ENCODE measurements around the gene ELAVL3. TPM values are rescaled to one million over a fixed set of nuclear protein-coding genes. Genes with fewer than 3 reads are reported as not detected.
A peak's percentile ranks its signal among the peaks of the same experiment; 100 is the strongest.
"Not testable (repeated sequence)": the region's sequence is repeated elsewhere in the genome, so short reads cannot be mapped to it uniquely, and the experiment has no call there.

Gene ELAVL3
- total RNA-seq, 1 experiment from 2014 or later: not detected

DNA sequence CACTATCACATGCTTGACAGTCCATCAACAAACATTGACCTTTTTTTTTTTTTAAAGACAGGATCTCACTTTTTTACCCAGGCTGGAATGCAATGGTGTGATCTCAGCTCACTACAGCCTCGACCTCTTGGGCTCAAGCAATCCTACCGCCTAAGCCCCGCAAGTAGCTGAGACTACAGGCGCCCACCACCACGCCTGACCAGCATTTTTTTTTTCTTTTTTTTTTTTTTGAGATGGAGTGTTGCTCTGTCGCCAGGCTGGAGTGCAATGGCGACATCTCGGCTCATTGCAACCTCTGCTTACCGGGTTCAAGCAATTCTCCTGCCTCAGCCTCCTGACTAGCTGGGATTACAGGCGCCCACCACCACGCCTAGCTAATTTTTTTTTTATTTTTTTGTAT, 21.9 kb downstream of the ELAVL3 start:
- DNase-seq (ENCODE audit: low read depth): not testable (repeated sequence)

DNA sequence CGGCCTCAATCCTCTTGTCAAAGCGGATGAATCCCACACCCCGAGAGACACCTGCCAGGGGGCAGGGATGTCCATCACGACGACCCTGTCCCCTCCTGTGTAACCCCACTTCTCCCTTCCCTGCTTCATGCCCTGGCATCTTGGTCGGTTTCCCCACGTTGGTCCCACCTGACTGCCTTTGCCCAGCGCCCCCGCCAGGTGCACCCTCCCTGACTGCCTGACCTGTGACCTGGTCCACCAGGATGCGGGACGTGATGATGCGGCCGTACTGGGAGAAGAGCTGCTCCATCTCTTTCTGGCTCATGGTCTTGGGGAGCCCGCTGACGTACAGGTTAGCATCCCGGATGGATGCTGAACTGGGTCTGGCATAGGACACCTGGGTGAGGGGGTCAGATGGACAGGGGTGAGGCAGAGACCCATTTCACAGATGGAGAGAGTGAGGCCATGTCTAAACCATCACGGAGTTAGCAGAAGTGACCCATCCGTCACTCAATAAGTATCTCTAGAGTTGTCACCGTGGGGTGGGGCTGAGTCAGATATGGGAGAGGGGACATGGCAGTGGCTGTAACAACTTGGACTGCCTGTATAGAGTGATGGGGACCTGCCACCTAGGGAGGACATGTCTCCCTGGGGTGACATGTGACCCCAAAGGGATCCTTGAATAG, 22.5 kb downstream of the ELAVL3 start:
- no peak for DNase-seq (ENCODE audit: low read depth)

DNA sequence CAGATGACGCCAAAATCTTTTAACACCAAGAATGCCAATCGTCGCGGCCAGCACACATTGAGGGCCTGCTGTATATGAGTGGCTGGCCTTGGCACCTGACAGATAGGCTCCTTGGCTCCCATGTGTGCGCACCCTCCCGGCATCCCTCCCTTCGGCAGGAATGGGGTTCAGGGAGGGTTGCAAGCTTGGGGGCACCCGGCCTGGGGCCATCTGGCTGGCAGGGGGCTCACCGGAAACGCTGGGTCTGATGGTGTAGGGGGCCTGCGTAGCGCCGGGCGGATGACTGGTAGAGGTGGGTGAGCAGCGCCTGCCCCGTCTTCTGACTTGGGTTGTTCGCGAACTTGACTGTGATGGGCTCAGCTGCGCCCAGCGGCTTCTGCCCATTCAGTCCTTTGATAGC, 23.0 kb downstream of the ELAVL3 start:
- no peak for DNase-seq (ENCODE audit: low read depth)

DNA sequence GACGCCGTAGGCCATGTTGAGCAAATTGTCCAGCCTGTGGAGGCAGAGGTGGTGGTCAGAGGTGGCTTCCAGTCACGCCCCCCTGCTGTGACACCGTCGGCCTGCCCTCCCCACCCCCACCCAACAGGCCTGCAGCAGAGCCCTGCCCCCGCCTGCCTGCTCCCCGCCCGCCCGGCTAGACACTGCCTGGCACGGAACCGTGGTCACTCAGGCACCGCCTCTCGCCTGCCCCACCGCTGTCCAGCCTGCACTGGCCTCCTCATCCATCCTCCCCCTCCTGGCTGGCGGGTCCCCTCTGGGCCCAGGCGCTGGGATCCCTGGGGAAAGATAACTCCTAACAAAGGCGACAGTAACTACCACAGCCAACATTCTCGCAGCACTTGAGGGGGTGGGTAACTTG, 23.7 kb downstream of the ELAVL3 start:
- no peak for DNase-seq (ENCODE audit: low read depth)

DNA sequence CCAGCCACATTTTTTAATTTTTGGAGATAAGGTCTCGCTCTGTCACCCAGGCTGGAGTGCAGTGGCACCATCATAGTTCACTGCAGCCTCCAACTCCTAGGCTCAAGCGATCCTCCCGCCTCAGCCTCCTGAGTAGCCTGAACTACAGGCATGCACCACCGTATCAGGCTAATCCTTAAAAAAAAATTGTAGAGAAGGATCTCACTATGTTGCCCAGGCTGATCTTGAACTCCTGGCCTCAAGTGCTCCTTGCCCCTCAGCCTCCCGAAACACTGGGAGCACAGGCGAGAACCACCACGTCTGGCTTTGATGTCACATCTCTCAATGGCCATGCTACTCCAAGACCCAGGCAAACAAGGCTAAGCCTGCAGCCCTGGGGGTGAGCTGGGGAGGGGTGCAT, 24.2 kb downstream of the ELAVL3 start:
- no peak for DNase-seq (ENCODE audit: low read depth)

DNA sequence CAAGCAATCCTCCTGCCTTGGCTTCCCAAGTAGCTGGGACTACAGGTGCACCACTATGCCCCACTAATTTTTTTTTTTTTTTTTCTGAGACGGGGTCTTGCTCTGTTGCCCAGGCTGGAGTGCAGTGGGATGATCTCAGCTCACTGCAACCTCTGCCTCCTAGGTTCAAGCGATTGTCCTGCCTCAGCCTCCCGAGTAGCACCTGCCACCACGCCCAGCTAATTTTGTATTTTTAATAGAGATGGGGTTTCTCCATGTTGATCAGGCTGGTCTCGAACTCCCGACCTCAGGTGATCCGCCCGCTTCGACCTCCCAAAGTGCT, 25.7 kb downstream of the ELAVL3 start:
- DNase-seq (ENCODE audit: low read depth): not testable (repeated sequence)

DNA sequence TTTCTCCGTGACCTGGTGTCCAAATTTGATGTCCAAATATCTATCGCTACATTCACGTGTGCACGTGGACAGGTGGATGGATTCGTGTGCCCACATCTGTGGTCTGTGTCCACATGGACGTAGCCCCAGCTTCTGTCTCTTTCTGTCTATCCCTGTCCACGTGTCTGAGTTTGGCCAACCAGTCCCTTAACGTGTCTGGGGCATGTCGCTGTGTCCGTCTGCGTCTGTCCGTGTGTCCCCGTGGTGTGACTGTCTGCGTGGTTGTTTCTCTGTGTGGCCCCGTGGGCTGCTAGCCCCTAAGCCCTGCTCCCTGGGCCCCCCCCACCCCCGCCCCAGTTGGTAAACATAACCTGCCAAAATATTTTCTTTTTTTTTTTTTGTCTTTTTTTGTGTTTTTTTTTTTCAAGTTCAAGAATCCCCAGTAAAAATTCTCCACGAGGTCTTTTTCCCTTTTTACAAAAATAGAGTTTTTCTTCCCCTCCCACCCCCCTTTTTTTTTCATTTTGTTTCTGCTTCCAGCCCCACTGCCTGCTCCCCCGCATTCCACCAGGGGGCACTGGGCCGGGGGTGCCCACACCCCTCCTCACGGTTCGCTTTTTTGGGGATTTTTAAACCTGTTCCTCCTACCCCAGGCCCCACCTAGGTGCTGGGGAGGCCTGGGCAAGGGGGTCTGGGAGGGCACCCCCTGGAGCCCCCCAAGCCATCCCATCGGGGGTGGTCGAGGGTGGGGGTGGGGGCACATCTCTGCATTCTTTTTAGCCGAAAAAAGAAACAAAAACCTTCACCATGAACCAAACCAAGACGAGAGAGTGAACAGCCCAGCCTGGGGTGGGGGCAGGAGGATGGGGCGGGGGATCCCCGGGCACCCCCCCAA, 27.1 kb downstream of the ELAVL3 start:
- DNase-seq (ENCODE audit: low read depth): no peak

DNA sequence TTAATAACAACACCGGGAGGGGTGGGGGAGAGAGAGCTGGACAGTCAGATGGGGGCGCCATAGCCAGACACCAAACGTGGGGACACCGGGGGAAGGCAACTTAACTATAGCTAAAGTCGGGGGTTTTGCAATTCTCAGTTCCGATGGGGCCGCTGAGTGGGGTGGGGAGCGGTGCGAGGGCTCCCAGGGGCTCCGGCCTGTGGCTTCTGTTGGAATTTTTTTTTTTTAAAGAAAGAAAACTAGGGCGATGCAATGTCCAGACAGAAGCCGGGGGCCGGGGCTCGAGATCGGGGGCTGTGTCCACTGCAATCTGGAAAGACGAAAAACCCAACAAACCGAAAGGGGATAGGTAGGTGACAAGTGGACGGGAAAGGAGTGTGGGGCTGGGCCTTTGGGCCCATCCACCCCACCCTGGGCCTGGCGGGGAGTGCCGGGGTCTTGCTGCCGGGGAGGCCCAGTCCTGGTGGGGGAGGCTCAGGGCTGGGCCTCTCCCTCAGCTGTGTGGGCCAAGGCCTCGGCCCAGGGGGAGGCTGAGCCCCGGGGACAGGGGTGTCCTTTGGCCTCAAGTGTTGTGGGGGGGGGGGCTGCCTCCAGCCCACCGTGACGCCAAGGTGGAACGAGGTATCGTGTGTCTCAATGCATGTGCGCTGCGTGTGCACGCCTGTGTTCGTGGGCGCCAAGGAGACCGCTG, 28.1 kb downstream of the ELAVL3 start:
- no peak for DNase-seq (ENCODE audit: low read depth)

DNA sequence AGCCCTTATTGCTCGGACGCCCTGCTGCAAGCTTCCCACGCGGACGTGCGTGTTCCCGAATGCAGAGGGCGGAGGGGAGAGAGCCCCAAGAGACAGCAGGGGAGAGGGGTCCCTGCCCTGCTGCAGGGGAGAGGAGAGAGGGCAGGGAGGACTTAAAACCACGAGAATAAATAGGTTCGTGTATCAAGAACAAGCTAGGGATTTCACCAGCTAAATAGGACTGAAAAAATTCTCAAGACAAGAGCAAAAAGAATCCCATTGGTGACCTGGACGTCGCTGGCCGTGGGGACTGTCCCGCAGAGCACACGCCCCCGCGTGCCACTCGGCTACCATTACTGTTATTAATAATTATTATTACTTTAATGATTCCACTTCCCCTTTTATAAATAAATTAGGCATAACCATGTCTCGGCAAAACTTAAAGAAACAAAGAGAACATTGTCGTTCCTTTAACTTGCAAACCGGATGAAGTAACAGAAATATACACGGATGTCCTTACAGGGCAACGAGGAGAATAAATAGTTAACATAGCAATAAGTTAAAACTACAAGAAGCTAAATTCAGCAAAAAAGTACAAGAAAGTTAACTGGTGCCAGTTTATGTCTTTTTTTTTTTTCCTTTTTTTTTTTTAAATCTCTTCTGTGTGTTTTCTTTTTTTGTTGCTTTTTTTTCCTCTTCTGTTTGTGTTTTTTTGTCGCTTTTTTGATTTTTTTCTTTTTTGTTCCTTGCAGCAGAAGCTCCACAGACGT, 28.8 kb downstream of the ELAVL3 start:
- no peak for DNase-seq (ENCODE audit: low read depth)

DNA sequence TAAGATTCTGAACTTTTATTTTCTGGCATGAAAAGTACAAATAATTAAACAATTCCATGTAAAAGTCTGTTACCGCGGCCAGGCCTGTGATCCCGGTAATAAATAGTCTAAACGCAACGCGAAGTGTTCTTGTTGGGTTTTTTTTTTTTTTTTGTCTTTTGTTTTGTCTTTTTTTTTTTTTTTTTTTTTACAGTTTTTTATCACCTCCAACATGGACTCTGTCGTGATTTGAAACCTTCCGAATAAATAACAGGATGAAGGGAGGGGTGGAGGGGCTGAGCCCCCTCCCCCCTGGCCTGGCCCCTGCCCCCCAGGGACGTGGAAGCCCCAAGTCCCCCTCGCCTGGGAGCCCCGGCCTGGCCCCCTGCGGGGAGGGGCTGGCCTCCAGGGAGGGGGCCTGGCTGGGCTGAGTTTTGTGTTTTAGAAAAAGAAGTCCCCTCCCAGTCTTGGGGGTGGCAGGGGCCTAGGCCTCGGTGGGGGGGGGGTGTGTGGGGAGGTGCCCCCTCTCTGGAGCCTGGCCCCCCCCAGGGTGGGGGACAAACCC, 29.4 kb downstream of the ELAVL3 start:
- no peak for DNase-seq (ENCODE audit: low read depth)

DNA sequence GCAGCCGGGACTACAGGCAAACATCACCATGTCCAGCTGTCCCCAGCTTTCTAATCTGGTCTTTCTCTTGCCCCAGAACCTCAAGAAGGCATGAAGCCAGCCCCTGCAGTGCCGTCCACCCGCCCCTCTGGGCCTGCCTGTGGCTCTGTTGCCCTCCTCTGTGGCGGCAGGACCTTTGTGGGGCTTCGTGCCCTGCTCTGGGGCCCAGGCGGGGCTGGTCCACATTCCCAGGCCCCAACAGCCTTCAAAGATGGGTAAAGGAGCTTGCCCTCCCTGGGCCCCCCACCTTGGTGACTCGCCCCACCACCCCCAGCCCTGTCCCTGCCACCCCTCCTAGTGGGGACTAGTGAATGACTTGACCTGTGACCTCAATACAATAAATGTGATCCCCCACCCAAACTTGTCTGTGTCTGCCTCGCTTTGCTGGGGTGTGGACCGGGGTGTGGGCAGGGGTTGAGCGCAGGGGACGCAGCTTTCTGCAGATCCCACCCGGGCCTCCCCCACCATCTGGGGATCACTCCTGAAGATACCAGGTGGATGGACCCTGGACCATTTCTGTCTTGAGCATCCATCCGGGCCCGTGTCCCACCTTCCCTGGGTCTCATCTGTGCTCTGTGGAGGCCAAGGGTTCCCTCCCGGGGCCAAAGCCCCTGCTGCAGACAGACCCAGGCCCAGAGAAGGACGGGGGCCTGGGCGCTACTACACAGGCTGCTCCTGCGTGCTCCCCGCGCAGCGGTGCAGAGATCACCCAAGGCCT, 30.1 kb downstream of the ELAVL3 start:
- DNase-seq (ENCODE audit: low read depth): no peak

DNA sequence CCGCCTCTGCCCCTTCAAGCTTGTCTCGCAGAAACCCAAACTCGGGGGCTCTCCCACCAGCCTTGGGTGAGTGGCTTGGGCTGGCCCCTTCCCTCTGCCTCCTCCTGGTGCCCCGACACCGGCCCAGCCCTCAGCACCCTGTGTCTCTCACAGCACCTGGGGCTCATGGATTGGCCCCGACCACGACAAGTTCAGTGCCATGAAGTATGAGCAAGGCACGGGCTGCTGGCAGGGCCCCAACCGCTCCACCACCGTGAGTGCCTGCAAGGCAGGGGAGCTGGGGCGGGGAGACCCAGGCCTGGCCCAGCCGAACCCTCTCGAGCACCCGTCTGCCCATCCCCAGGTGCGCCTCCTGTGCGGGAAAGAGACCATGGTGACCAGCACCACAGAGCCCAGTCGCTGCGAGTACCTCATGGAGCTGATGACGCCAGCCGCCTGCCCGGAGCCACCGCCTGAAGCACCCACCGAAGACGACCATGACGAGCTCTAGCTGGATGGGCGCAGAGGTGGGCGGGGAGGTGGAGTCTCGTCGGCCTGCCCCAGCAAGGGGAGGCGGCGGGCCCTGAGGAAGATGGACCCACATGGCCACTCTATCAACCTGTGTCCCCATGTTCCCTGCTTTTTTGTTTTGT, 31.8 kb downstream of the ELAVL3 start:
- no peak for DNase-seq (ENCODE audit: low read depth)

DNA sequence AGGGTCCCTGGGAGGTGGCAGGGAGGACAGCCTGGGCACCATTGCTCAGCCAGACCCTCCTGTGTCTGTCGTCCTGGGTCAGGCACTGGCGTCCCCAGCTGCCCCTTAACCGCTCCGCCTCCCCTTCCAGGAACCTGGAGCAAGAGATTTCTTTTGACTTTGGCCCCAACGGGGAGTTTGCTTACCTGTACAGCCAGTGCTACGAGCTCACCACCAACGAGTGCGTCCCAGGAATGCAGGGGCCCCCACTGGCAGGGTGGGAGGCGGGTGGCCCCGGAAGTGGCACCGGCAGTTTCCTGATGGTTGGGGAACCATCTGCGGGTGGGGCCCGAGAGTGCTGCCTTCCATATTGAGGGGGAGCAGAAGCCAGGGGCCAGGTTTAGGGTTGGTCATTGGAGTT, 32.4 kb downstream of the ELAVL3 start:
- no peak for DNase-seq (ENCODE audit: low read depth)

DNA sequence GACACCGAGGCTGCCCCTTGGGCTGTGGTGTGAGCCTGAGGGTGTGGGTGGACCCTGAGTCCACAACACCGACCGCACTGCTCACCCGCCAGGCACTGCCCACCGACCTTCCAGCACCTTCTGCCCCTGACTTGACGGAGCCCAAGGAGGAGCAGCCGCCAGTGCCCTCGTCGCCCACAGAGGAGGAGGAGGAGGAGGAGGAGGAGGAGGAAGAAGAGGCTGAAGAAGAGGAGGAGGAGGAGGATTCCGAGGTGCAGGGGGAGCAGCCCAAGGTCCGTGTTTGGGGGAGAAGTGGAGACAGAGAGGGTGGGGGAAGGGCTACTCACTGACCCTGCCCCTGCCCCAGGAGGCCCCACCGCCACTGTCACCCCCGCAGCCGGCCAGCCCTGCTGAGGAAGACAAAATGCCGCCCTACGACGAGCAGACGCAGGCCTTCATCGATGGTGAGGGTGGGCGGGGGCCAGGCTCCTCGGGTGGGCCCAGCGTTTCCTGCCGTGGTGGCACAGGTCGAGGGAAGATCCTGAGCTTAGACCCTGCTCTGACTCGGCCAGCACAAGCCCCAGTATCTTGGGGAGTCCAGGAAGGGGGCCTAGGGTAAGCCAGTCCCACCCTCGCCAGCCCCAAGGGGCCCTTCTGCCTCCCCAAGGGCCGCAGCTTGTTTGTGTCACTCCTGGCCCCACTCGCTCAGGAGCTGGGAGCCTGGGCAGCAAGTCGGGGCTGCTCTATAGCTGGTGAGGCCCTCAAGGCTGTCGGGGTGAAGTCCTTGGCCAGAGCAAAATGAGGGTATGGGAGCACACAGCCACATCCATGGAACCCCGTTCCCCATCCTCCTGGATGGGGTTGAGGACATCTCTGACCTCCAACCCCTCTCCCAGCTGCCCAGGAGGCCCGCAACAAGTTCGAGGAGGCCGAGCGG, 33.2 kb downstream of the ELAVL3 start:
- DNase-seq (ENCODE audit: low read depth): no peak

DNA sequence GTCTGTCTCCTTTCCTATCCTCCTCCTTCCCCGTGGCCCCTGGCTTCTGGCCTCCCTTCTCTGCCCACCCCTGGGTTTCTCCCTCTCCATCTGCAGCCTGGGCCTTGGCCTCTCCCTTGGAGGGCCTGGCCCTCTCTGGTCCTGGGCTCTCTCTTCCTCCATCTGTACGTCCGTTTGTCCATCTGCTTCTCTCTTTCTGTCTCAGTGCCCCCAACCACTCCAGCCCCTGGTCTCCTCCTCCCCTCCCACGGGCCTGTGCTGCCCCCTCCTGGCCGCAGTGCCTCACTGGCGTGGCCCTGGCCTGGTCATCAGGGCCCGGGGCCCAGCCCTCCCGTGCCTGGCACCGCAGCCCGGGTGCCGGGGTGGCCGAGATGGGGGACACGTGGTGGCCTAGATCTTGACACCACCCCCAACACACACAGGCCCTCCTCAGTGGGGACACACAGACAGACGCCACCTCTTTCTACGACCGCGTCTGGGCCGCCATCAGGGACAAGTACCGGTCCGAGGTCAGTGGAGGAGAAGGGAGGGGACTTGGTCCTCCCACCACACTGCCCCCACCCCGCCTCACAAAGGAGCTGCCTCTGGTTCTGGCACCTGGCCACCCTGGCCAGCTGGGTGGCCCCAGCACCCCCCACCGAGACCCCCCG, 34.1 kb downstream of the ELAVL3 start:
- peak; percentile 59 for DNase-seq (ENCODE audit: low read depth)

DNA sequence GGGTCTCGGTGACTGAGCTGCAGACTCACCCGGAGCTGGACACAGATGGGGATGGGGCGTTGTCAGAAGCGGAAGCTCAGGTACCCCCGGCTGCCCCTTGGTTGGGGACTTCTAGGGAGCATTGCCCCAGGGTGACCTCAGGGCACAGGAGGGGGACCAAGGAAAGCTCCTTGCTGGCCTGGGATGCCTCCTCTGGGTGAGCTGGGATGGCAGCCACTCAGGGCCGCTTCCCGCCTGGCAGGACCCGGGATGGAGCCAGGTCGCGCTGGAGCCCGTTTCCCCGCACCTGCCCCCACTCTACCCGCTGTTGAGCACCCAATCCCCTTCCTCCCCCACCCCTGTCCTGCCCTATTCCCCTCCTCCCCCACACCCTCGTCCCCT, 34.6 kb downstream of the ELAVL3 start:
- no peak for DNase-seq (ENCODE audit: low read depth)

DNA sequence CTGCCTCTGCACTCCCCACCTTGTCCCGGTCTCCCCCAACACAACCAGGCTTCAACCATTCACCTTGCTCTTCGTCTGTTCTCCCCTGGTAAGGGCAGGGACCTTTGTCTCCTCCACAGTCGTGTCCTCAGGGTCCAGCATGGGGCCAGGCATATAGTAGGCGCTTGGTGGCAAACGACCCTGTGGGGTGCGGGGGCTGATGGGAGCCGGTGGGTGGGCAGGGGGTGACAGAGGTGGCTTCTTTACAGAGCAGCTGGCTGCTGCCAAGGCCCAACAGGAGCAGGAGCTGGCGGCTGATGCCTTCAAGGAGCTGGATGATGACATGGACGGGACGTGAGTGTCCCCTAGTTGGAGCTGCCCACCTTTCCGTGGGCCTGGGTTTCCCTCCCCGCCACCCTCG, 35.7 kb downstream of the ELAVL3 start:
- no peak for DNase-seq (ENCODE audit: low read depth)

DNA sequence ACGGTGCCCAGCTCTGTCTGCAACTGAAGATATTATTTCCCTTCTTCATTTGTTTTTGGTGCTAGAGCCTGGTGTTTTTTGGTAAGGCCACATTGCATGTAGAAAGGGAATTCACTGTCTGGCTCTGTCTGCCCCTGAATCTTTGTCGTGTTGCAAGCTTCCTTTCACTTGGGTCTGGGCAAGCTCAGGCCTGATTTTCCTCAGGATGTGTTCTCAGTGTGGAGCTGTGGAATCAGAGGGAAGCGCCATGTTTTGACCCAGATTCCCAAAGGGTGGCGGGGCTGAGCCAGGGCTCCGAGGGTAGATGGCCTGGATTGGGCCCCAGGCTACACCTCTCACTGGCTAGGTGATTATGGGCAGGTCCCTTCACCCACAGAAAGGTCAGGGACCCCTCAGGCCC, 36.8 kb downstream of the ELAVL3 start:
- no peak for DNase-seq (ENCODE audit: low read depth)

DNA sequence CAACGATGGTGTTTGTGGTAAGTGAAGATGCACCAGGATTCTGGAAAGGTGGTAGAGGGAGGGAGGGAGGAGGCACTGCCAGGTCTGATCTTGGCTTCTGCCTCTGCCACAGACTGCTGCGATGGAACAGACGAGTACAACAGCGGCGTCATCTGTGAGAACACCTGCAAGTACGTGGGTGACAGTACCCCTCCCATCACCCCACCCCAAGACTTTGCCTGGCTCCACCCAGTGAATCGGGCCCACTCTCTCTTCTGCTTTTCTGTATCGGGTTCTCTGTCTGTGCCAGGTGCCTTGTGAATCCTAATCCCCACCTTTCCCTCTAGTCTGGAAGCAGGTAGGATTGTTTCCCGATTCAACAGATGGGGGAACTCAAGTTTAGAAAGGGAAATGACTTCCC, 42.9 kb downstream of the ELAVL3 start:
- no peak for DNase-seq (ENCODE audit: low read depth)

Measured in Daoy (cell line).